SK-N-SH treated with all-trans-retinoic acid at 6 μM for 48 hours (cell line): Measurements from ENCODE around the gene RAN.

Experiments used
- ATAC-seq: fragments of 200-7000 bp; cut with Tn5 transposase; 3 replicates; pipeline ENCODE4 v1.9.1; 2020; ENCODE audit warnings: mild to moderate bottlenecking, moderate library complexity
- ARNTL ChIP-seq: fragments of 450-650 bp; formaldehyde crosslinking; IDR thresholded peaks from 2 replicates; pipeline ENCODE4 v1.5.0; 2020; ENCODE audit warnings: low read depth, mild to moderate bottlenecking, moderate library complexity, borderline replicate concordance
- BACH2 ChIP-seq: fragments of 250-450 bp; sonication (Bioruptor Pico); IDR thresholded peaks from 2 replicates; pipeline ENCODE4 v1.9.0; 2021; ENCODE audit warnings: mild to moderate bottlenecking, borderline replicate concordance
- CREB5 ChIP-seq: fragments of 250-450 bp; sonication (Bioruptor Pico); IDR thresholded peaks from 2 replicates; pipeline ENCODE4 v1.5.1; 2020; ENCODE audit warnings: low read depth, mild to moderate bottlenecking, moderate library complexity
- CSDC2 ChIP-seq: fragments of 250-450 bp; sonication (Bioruptor Pico); IDR thresholded peaks from 2 replicates; pipeline ENCODE4 v1.5.0; 2020; ENCODE audit warnings: mild to moderate bottlenecking, moderate library complexity
- CSRNP3 ChIP-seq: fragments of 250-450 bp; sonication (Bioruptor Pico); IDR thresholded peaks from 2 replicates; pipeline ENCODE4 v1.5.1; 2021; ENCODE audit warnings: mild to moderate bottlenecking, moderate library complexity
- ESRRG ChIP-seq: fragments of 250-450 bp; sonication (Bioruptor Pico); IDR thresholded peaks from 2 replicates; pipeline ENCODE4 v1.6.1; 2021; ENCODE audit warnings: mild to moderate bottlenecking
- GLIS3 ChIP-seq: fragments of 250-450 bp; sonication (Bioruptor Pico); IDR thresholded peaks from 2 replicates; pipeline ENCODE4 v1.5.0; 2020; ENCODE audit warnings: mild to moderate bottlenecking, moderate library complexity
- ISL1 ChIP-seq: fragments of 250-450 bp; sonication (Bioruptor Pico); IDR thresholded peaks from 2 replicates; pipeline ENCODE4 v2.1.2; 2022; ENCODE audit warnings: mild to moderate bottlenecking, moderate library complexity
- OSR1 ChIP-seq: fragments of 250-450 bp; sonication (Bioruptor Pico); IDR thresholded peaks from 2 replicates; pipeline ENCODE4 v1.8.0; 2022; ENCODE audit warnings: moderate library complexity, mild to moderate bottlenecking, inconsistent platforms
- POU6F1 ChIP-seq: fragments of 250-450 bp; sonication (Bioruptor Pico); IDR thresholded peaks from 2 replicates; pipeline ENCODE4 v1.8.0; 2021; ENCODE audit warnings: low read depth, mild to moderate bottlenecking, moderate library complexity, borderline replicate concordance
- PPARA ChIP-seq: fragments of 250-450 bp; sonication (Bioruptor Pico); IDR thresholded peaks from 2 replicates; pipeline ENCODE4 v1.5.0; 2020; ENCODE audit warnings: mild to moderate bottlenecking, borderline replicate concordance
- RARB ChIP-seq: fragments of 250-450 bp; sonication (Bioruptor Pico); IDR thresholded peaks from 2 replicates; pipeline ENCODE4 v1.8.0; 2021; ENCODE audit warnings: mild to moderate bottlenecking, moderate library complexity
- SNAI2 ChIP-seq: fragments of 250-450 bp; sonication (Bioruptor Pico); IDR thresholded peaks from 2 replicates; pipeline ENCODE4 v1.5.0; 2020; ENCODE audit warnings: mild to moderate bottlenecking, moderate library complexity
- TCF4 ChIP-seq: fragments of 250-450 bp; sonication (Bioruptor Pico); IDR thresholded peaks from 2 replicates; pipeline ENCODE4 v1.8.0; 2021; ENCODE audit warnings: mild to moderate bottlenecking, moderate library complexity, borderline replicate concordance
- TSHZ2 ChIP-seq: fragments of 250-450 bp; sonication (Bioruptor Pico); IDR thresholded peaks from 2 replicates; pipeline ENCODE4 v1.5.0; 2020; ENCODE audit warnings: mild to moderate bottlenecking, moderate library complexity
- ZC3H10 ChIP-seq: fragments of 250-450 bp; sonication (Bioruptor Pico); IDR thresholded peaks from 2 replicates; pipeline ENCODE4 v1.5.1; 2021; ENCODE audit warnings: mild to moderate bottlenecking, moderate library complexity
- ZFP3 ChIP-seq: fragments of 250-450 bp; sonication (Bioruptor Pico); IDR thresholded peaks from 2 replicates; pipeline ENCODE4 v1.5.0; 2020; ENCODE audit warnings: mild to moderate bottlenecking, moderate library complexity
- ZFP30 ChIP-seq: fragments of 450-650 bp; formaldehyde crosslinking; IDR thresholded peaks from 2 replicates; pipeline ENCODE4 v1.5.0; 2022; ENCODE audit warnings: mild to moderate bottlenecking, moderate library complexity
- ZNF565 ChIP-seq: fragments of 450-650 bp; formaldehyde crosslinking; conservative IDR thresholded peaks from 2 replicates; pipeline ENCODE4 v1.5.0; 2020; ENCODE audit warnings: low read depth, mild to moderate bottlenecking, moderate library complexity
- ZNF70 ChIP-seq: fragments of 450-650 bp; formaldehyde crosslinking; IDR thresholded peaks from 2 replicates; pipeline ENCODE4 v1.5.0; 2020; ENCODE audit warnings: mild to moderate bottlenecking, moderate library complexity
- ZNF8 ChIP-seq: fragments of 450-650 bp; formaldehyde crosslinking; IDR thresholded peaks from 2 replicates; pipeline ENCODE4 v1.5.0; 2020; ENCODE audit warnings: mild to moderate bottlenecking, moderate library complexity

RAN gene

GRCh38 chr12:130849561-130850417, 22.1 kb upstream of the RAN start:
- ATAC-seq = no peak

GRCh38 chr12:130850418-130851021, 21.3 kb upstream of the RAN start:
- ATAC-seq = no peak
- TF ChIP-seq ZFP30 (CRISPR knock-in tag) = no peak
- TF ChIP-seq BACH2 (CRISPR knock-in tag) = no peak
- no peak for TF ChIP-seq CREB5 (CRISPR knock-in tag)
- no peak for TF ChIP-seq ZFP3 (CRISPR knock-in tag)
- no peak for TF ChIP-seq ZC3H10 (CRISPR knock-in tag)
- TF ChIP-seq CSRNP3 = no peak
- TF ChIP-seq CSDC2 (CRISPR knock-in tag) = no peak
- TF ChIP-seq ARNTL = no peak
- no peak for TF ChIP-seq OSR1 (CRISPR knock-in tag)
- TF ChIP-seq ZNF8 (CRISPR knock-in tag) = no peak
- no peak for TF ChIP-seq RARB (CRISPR knock-in tag)
- TF ChIP-seq SNAI2 = no peak
- no peak for TF ChIP-seq TSHZ2
- no peak for TF ChIP-seq GLIS3 (CRISPR knock-in tag)
- no peak for TF ChIP-seq PPARA
- no peak for TF ChIP-seq ZNF70 (CRISPR knock-in tag)
- TF ChIP-seq ISL1 (CRISPR knock-in tag) = no peak

More at GRCh38 chr12:130849561-130850417, 22.1 kb upstream of the RAN start:
- TF ChIP-seq PPARA (no peak), CSDC2 (CRISPR knock-in tag) (no peak)

GRCh38 chr12:130856088-130856487, 15.8 kb upstream of the RAN start:
- TF ChIP-seq GLIS3 (CRISPR knock-in tag) (no peak), SNAI2 (no peak), CSRNP3 (no peak), CREB5 (CRISPR knock-in tag) (no peak), OSR1 (CRISPR knock-in tag) (no peak), ZFP30 (CRISPR knock-in tag) (no peak), ISL1 (CRISPR knock-in tag) (no peak), BACH2 (CRISPR knock-in tag) (no peak), CSDC2 (CRISPR knock-in tag) (no peak)
- no peak for ATAC-seq

- ATAC-seq = no peak
- no peak for TF ChIP-seq ZNF70 (CRISPR knock-in tag)
- no peak for TF ChIP-seq POU6F1
- no peak for TF ChIP-seq OSR1 (CRISPR knock-in tag)
- no peak for TF ChIP-seq ZNF8 (CRISPR knock-in tag)
- no peak for TF ChIP-seq CSRNP3
- TF ChIP-seq ZNF565 (CRISPR knock-in tag) = no peak
- TF ChIP-seq ESRRG (CRISPR knock-in tag) = no peak
- TF ChIP-seq TCF4 (CRISPR knock-in tag) = no peak
These were observed 13.8 kb upstream of the RAN start for GRCh38 chr12:130858084-130858483.
